Activated naive CD8-positive, alpha-beta T cell treated with anti-CD3 and anti-CD28 coated beads, Interleukin-2, amount 50 U/mL, for 24 hours (primary cell): ENCODE results near the gene PAX7.
"Not testable (repeated sequence)": the region's sequence is repeated elsewhere in the genome, so short reads cannot be mapped to it uniquely, and the experiment has no call there.

Experiments used
- ATAC-seq: fragments of 150-1000 bp; cut with Tn5 transposase; one replicate; pipeline ENCODE4 v1.10.0; 2021
- DNase-seq: peaks from one replicate; pipeline ENCODE4 v3.0.0; 2021
- H3K27ac Mint-ChIP-seq: one replicate; pipeline ENCODE4 v1.8.0; 2021; ENCODE audit warnings: mild to moderate bottlenecking, mixed read lengths
- H3K27me3 Mint-ChIP-seq: one replicate; pipeline ENCODE4 v1.8.0; 2021; ENCODE audit warnings: mixed read lengths
- H3K36me3 Mint-ChIP-seq: one replicate; pipeline ENCODE4 v1.8.0; 2021; ENCODE audit warnings: low read depth, mixed read lengths
- H3K4me1 Mint-ChIP-seq: one replicate; pipeline ENCODE4 v1.8.0; 2021; ENCODE audit warnings: mixed read lengths
- H3K4me3 Mint-ChIP-seq: one replicate; pipeline ENCODE4 v1.8.0; 2021; ENCODE audit warnings: mild to moderate bottlenecking, moderate library complexity, mixed read lengths
- H3K9me3 Mint-ChIP-seq: one replicate; pipeline ENCODE4 v1.8.0; 2021; ENCODE audit warnings: mixed read lengths

PAX7 gene

DNA sequence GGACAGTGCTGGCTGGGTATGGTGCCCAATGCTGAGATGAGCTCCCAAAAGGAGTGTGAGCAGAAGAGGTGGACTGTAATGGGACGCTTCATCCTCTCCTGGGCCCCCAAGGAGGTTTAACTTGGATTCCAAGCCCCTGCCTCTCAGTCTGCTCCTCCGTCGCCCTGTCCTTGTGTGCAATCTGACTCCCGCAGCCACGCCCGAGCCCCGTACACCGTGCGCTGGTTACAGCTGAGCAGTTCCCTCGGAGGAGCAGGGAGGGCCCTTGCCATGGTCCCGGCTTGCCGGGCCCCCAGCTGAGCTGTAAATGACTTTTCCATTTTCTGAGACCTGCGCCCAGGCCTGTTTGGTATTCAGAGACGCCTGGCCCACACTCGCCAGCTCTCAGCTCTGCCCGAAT is 53.7 kb downstream of the PAX7 start:
- Mint-ChIP-seq H3K4me1 (no peaks in the 10 kb centered on the region), H3K4me3 (no peak overlapping the region), H3K27me3 (peaks cover 15% of the 10 kb centered on the region), H3K36me3 (no peaks in the 10 kb centered on the region), H3K9me3 (no peaks in the 10 kb centered on the region), H3K27ac (no peak overlapping the region)
- DNase-seq = no peak
- no peak for ATAC-seq

DNA sequence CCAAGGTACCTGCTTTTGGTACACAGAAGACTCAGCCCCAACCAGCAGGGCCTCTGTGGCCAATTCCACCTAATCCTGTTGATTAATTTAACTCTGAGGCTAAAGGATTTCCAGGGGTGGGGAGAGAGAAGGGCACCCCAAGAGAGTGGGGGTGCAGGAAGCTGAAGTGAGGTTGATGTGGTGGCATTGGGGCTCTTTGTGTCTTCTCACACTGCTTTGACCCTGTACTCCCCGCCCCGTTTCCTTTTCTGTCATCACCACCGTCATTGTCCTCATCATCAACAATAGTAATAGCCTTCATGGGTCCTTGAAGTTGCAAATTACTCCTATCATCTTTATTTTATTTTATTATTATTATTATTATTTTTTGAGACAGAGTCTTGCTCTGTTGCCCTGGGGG is 55.9 kb downstream of the PAX7 start:
- H3K4me1 Mint-ChIP-seq = no peaks in the 10 kb centered on the region
- H3K27me3 Mint-ChIP-seq = peaks cover 15% of the 10 kb centered on the region
- DNase-seq (no peak), ATAC-seq (no peak)
- H3K4me3 Mint-ChIP-seq = no peak overlapping the region
- no peaks in the 10 kb centered on the region for H3K36me3 Mint-ChIP-seq
- no peaks in the 10 kb centered on the region for H3K9me3 Mint-ChIP-seq
- no peak overlapping the region for H3K27ac Mint-ChIP-seq

DNA sequence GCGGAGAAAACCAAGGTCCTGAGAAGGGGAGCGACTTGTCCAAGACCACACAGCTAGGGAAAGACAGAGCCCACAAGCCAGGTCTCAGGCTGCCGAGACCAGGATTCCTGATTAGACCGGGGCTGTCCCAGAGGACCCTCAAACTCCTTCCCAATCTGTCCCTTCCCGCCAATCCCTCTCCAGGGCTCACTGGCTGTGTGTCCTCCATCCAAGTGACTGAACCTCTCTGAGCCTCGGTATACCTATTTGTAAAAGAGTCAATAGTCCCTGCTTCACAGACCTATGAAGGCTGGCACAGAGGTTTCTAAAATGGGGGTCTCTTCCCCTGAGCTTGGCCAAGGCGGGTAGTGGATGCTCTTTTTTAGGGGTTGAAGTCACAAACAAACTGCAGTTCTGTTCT is 56.6 kb downstream of the PAX7 start:
- Mint-ChIP-seq H3K27me3 (peaks cover 20% of the 10 kb centered on the region), H3K27ac (no peak overlapping the region), H3K36me3 (no peaks in the 10 kb centered on the region), H3K4me1 (no peaks in the 10 kb centered on the region), H3K9me3 (no peaks in the 10 kb centered on the region), H3K4me3 (no peak overlapping the region)
- ATAC-seq = no peak
- no peak for DNase-seq

DNA sequence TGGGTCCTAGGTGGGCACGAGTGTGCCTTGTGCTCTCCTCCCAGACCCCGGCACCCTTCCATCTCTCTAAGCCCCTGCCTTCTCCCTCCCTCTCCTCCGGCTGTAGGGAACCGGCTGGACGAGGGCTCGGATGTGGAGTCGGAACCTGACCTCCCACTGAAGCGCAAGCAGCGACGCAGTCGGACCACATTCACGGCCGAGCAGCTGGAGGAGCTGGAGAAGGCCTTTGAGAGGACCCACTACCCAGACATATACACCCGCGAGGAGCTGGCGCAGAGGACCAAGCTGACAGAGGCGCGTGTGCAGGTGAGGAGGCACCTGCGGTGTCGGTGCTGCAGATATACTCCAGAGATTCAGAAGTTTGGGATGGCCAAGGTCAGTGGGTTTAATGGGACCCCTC is 61.0 kb downstream of the PAX7 start:
- DNase-seq (no peak), ATAC-seq (no peak)
- no peaks in the 10 kb centered on the region for H3K36me3 Mint-ChIP-seq
- no peak overlapping the region for H3K27ac Mint-ChIP-seq
- H3K27me3 Mint-ChIP-seq = peaks cover 31% of the 10 kb centered on the region
- H3K4me3 Mint-ChIP-seq = no peak overlapping the region
- H3K4me1 Mint-ChIP-seq = no peaks in the 10 kb centered on the region
- H3K9me3 Mint-ChIP-seq = no peaks in the 10 kb centered on the region

DNA sequence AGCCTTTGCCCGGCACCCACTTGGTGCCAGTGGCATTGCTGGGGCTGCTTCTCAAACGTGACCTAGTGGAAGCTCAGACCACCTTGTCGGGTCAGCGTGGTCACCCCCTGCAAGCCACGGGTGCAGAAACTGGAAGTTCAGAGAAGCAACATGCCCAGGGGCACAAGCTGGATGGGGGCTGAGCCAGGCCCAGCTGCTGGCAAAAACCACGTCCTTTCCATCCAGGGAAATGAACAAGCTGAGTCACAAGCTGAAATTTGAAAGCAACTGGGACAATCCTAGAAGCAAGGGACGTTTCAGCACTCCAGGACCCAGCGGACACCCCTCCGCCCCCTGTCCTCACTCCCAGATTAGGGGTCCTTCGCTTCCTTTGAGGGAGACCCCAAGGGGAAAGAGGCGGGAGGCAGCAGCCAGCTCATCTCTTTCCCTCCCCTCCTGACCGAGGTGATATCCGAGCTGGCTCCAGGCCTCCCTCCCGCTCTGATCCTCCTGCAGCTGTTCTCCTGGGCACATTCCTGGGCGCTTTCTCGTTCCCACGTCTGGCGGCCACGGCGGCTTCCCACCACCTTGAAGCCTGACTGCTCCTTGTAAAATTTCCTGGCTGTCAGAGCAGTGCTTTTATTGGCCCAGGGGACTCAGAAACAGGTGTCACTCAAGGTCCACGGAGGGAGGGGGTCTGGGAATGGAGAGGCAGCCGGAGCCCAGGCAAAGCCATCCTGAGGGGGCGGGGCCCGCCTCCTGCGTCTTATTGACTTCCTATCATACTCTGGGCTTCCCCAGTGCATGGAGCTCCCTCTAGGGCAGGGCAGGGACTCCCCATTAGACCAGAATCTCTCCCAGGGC is 62.8 kb downstream of the PAX7 start:
- no peak for ATAC-seq
- peaks cover 33% of the 10 kb centered on the region for H3K27me3 Mint-ChIP-seq
- H3K36me3 Mint-ChIP-seq = no peaks in the 10 kb centered on the region
- no peak for DNase-seq
- H3K27ac Mint-ChIP-seq = no peak overlapping the region
- H3K9me3 Mint-ChIP-seq = no peaks in the 10 kb centered on the region
- H3K4me1 Mint-ChIP-seq = no peaks in the 10 kb centered on the region
- no peak overlapping the region for H3K4me3 Mint-ChIP-seq

DNA sequence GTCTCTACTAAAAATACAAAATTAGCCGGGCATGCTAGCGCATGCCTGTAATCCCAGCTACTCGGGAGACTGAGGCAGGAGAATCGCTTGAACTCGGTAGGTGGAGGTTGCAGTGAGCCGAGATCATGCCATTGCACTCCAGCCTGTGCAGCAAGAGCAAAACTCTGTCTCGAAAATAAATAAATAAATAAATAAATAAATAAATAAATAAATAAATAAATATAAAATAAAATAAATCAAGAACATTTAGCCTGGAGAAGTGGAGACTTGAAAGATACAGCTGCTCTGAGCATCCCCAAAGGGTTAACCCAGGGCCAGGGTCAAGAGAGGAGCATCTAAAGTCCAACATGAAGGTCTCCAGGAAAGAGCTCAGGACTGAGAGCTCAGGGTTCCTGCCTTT is 63.6 kb downstream of the PAX7 start:
- not testable (repeated sequence) for H3K9me3 Mint-ChIP-seq, H3K4me1 Mint-ChIP-seq, H3K27ac Mint-ChIP-seq, DNase-seq, H3K4me3 Mint-ChIP-seq, ATAC-seq, H3K36me3 Mint-ChIP-seq
- H3K27me3 Mint-ChIP-seq = peaks cover 37% of the 10 kb centered on the region

DNA sequence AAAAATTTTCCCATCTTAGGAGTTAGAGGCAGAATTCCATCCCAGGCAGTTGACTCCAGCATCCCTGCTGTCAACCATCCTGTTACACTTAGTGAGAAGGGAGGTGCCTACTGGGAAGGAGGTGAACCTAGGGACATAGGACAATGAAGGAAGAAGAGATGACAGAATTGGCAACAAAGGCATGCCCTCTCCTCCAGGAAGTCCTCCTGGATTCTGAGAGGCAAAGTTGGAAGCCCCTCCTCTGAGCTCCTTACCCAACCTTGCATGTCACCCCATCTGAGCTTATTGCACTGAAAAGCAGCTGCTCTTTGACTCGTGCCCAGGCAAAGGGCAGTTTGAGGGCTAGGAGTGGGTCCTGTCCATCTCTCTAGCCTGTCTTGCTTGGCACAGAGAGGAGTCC is 66.9 kb downstream of the PAX7 start:
- Mint-ChIP-seq H3K4me1 (no peaks in the 10 kb centered on the region), H3K36me3 (no peaks in the 10 kb centered on the region), H3K9me3 (no peaks in the 10 kb centered on the region), H3K4me3 (no peak overlapping the region), H3K27ac (no peak overlapping the region), H3K27me3 (peaks cover 31% of the 10 kb centered on the region)
- ATAC-seq (no peak), DNase-seq (no peak)

DNA sequence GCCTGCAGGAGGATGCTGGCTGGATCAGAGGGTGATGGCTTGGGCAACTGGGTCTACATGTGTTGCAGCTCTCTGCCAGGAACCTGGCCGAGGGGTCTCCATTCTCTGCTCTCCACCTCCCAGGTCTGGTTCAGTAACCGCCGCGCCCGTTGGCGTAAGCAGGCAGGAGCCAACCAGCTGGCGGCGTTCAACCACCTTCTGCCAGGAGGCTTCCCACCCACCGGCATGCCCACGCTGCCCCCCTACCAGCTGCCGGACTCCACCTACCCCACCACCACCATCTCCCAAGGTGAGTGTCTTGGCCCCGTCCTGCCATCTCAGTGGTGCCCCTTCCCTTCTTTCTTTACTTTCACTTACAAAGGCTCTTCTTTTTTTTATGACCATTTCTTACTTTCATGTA is 69.9 kb downstream of the PAX7 start:
- no peaks in the 10 kb centered on the region for H3K4me1 Mint-ChIP-seq
- no peaks in the 10 kb centered on the region for H3K9me3 Mint-ChIP-seq
- H3K36me3 Mint-ChIP-seq = no peaks in the 10 kb centered on the region
- H3K27ac Mint-ChIP-seq = no peak overlapping the region
- ATAC-seq = no peak
- DNase-seq = no peak
- H3K27me3 Mint-ChIP-seq = peaks cover 23% of the 10 kb centered on the region
- H3K4me3 Mint-ChIP-seq = no peak overlapping the region

DNA sequence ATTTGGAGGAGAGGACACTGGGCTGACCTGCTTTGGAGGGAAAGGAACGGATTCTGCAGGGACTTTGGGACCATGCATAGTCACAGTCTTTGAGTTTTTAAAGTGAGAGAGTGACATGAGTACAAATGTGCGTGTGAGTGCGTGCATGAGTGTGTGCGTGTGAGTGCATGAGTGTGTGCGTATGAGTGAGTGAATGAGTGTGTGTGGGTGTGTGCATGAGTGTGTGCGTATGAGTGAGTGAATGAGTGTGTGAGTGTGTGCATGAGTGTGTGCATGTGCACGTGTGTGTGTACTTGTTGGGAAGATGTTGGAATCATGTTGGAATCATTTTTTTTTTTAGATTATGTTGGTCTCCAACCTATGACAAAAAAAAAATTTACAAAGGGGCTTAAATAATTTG is 70.5 kb downstream of the PAX7 start:
- no peaks in the 10 kb centered on the region for H3K36me3 Mint-ChIP-seq
- H3K9me3 Mint-ChIP-seq = no peaks in the 10 kb centered on the region
- H3K4me1 Mint-ChIP-seq = no peaks in the 10 kb centered on the region
- no peak for ATAC-seq
- no peak for DNase-seq
- H3K4me3 Mint-ChIP-seq = no peak overlapping the region
- peaks cover 30% of the 10 kb centered on the region for H3K27me3 Mint-ChIP-seq
- no peak overlapping the region for H3K27ac Mint-ChIP-seq

DNA sequence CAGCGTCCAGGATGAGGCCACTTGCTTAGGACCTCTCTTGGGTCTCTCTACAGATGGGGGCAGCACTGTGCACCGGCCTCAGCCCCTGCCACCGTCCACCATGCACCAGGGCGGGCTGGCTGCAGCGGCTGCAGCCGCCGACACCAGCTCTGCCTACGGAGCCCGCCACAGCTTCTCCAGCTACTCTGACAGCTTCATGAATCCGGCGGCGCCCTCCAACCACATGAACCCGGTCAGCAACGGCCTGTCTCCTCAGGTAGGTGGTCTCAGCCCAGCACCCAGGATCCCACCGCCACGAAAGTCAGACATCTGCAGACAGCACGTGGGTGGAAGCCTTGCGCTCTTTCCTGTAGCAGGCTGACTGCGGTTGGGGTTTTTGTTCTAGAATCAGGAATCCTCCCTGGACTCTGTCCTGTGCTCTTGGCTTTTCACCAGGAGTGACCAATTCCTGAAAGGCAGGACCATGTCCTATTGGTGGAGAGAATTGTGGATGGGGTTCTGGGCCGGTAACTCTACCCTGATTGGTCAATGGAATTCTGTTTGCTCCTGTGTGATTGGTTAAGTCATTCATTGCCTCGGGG is 72.5 kb downstream of the PAX7 start:
- no peak for DNase-seq
- H3K4me1 Mint-ChIP-seq = no peaks in the 10 kb centered on the region
- H3K4me3 Mint-ChIP-seq = no peak overlapping the region
- H3K27ac Mint-ChIP-seq = no peak overlapping the region
- H3K9me3 Mint-ChIP-seq = no peaks in the 10 kb centered on the region
- H3K27me3 Mint-ChIP-seq = peaks cover 29% of the 10 kb centered on the region
- H3K36me3 Mint-ChIP-seq = no peaks in the 10 kb centered on the region
- no peak for ATAC-seq

DNA sequence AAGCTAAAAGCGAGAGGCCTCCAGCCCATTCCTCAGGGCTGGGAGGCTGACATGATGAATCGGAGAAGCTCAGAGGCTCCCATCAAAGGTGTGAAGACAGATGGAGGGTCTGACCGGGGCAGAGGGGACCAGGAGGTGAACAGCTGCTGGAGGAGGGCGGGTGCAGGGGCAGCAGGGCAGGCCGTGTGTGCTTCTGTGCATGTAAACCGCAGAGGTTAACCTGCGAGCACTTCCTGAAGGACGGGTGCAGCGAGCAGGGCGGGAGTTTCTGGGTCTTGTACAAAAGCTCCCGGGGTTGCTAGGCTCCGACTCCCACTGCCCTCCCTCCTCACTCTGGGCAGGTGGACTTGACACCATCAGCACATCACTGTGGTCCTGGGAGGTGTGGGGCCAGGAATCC is 75.2 kb downstream of the PAX7 start:
- ATAC-seq = no peak
- no peaks in the 10 kb centered on the region for H3K4me1 Mint-ChIP-seq
- no peaks in the 10 kb centered on the region for H3K36me3 Mint-ChIP-seq
- DNase-seq = no peak
- H3K27ac Mint-ChIP-seq = no peak overlapping the region
- peaks cover 25% of the 10 kb centered on the region for H3K27me3 Mint-ChIP-seq
- H3K9me3 Mint-ChIP-seq = no peaks in the 10 kb centered on the region
- no peak overlapping the region for H3K4me3 Mint-ChIP-seq

DNA sequence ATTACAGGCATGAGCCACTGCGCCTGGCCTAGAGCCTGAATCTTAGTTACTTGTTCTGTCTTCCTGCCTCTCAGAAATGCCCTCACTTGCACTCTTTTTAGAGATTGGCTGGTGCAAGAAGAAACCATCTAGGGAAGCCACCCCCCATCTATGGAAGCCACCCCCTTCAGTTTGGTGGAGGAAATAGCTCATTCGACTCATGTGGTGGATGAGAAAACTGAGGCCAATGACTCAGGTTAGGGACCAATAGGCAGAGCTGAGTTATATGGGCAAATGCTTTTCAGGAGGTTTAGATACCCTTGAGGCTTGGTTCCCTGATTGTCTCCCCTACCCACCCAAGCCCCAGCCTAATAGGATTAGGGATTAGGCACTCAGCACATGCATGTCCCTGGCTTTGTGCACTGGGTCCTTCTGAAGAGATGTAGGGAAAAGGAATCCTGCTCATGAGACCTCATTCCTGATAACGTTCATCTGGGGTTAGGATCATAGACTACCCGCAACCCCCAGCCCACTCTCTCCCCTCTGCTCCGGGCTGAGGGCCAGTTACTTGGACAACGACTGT is 77.1 kb downstream of the PAX7 start:
- ATAC-seq = peak; percentile 20
- DNase-seq = no peak
- H3K27me3 Mint-ChIP-seq = peaks cover 33% of the 10 kb centered on the region
- no peaks in the 10 kb centered on the region for H3K4me1 Mint-ChIP-seq
- H3K27ac Mint-ChIP-seq = no peak overlapping the region
- H3K4me3 Mint-ChIP-seq = no peak overlapping the region
- H3K36me3 Mint-ChIP-seq = no peaks in the 10 kb centered on the region
- no peaks in the 10 kb centered on the region for H3K9me3 Mint-ChIP-seq

DNA sequence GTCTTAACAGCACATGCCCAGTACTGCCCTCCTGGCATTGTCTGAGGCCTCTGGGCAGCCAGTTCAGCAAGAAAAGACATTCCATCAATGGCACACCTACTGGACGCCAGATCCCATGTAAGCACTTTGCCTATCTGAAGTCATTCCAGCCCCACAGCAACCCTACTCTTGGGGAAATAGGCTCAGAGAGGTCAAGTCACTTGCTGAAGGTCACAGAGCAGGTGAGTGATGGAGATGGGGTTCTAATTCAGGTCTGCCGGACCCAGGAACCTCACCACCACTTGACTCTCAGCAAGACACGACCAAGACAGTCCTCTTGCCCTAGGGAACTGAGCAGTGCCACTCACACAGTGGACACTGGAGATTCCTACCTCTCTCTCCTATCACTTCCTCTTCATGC is 79.4 kb downstream of the PAX7 start:
- Mint-ChIP-seq H3K36me3 (no peaks in the 10 kb centered on the region), H3K9me3 (no peaks in the 10 kb centered on the region), H3K4me1 (no peaks in the 10 kb centered on the region), H3K27me3 (peaks cover 40% of the 10 kb centered on the region), H3K27ac (no peak overlapping the region), H3K4me3 (no peak overlapping the region)
- DNase-seq (no peak), ATAC-seq (no peak)

DNA sequence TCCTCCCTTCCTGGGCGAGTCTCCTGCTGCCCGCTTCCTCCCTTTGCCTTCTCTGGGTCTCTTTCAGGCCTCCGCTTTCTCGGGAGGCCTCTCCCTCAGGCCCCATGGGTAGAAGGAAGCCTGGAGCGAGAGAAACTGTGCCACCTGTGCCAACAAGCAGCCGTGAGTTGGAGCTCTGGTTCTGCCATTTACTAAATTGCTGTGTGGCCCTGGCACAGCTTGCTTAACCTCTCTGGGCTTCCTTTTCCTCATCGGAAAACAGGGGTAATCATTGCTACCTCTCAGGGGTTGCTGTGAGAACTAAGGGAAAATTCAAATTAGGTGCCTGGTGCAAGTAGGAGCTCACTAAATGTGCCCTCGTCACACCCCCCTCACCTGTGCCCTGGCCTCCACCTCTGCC is 80.4 kb downstream of the PAX7 start:
- Mint-ChIP-seq H3K27me3 (peaks cover 42% of the 10 kb centered on the region), H3K4me3 (no peak overlapping the region)

DNA sequence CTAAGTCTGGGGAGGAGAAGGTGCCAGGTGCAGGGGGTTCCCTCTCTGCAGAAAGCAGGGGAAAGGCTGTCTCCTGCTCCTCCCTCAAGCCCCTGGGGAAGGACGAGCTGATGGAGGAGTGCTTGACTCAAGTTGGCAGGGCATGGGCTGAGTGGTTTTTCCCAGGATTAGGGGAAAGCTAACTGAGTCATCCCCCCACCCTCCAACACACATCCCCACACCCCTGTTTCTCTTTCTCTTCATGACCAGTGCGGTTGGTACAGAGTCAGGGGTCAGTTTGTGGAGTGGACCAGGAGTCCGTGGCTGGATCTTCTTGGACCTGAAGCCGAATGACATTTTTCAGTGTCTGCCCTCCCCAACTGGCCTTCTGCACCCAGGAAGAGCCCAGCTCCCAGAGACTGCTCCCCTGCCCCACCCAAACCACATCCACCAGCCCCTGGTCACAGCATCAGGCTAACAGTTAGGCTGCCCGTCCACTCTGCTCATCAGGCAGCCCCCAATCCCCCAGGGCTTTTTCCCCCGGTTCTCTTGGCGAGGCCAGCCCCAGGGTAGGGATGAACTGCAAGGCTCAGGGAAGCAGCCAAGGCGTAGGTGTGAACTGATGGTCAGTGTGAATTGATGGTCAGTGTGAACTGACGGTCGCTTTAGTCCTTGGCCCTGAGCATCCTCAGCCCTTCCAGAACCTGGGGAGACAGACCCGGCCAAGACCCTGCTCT is 81.0 kb downstream of the PAX7 start:
- peaks cover 3% of the 10 kb centered on the region for H3K4me1 Mint-ChIP-seq
- H3K4me3 Mint-ChIP-seq = no peak overlapping the region
- H3K9me3 Mint-ChIP-seq = no peaks in the 10 kb centered on the region
- peaks cover 43% of the 10 kb centered on the region for H3K27me3 Mint-ChIP-seq
- no peak for ATAC-seq
- H3K36me3 Mint-ChIP-seq = no peaks in the 10 kb centered on the region
- no peak overlapping the region for H3K27ac Mint-ChIP-seq
- no peak for DNase-seq

More for the DNA sequence above, 80.4 kb downstream of the PAX7 start:
- Mint-ChIP-seq H3K27ac (no peak overlapping the region), H3K36me3 (no peaks in the 10 kb centered on the region), H3K4me1 (no peaks in the 10 kb centered on the region), H3K9me3 (no peaks in the 10 kb centered on the region)
- ATAC-seq (no peak), DNase-seq (no peak)
